HL-60 (cell line): Measurements from ENCODE around the gene CHN2.

Experiments used
- DNase-seq, 2 experiments: peaks; one replicate each; pipeline ENCODE4 v3.0.0-alpha.2; 2010 to 2020; ENCODE audit warnings: low read depth in 1 of 2, low spot score in 1 of 2
- H3K27ac ChIP-seq: fragments of 250-450 bp; sonication (Bioruptor Pico); replicated peaks from 2 replicates; pipeline ENCODE4 v1.5.1; 2020; ENCODE audit warnings: mild to moderate bottlenecking, moderate library complexity
- H3K27me3 ChIP-seq: fragments of 250-450 bp; sonication (Bioruptor Pico); 2 replicates; pipeline ENCODE4 v1.5.1; 2021; ENCODE audit warnings: mild to moderate bottlenecking, moderate library complexity; ENCODE audit not compliant: insufficient read depth, poor library complexity, severe bottlenecking
- H3K4me3 ChIP-seq: replicated peaks from 2 replicates; pipeline ENCODE4 v1.5.1; 2011; ENCODE audit warnings: mild to moderate bottlenecking, control low read depth, low read length; ENCODE audit not compliant: insufficient read depth
- CTCF ChIP-seq: IDR thresholded peaks from one replicate; pipeline ENCODE4 v1.5.1; 2011; ENCODE audit warnings: low read length, control low read depth, inconsistent platforms; ENCODE audit not compliant: insufficient read depth
- GABPA ChIP-seq: IDR thresholded peaks from 2 replicates; pipeline ENCODE4 v1.6.1; 2012; ENCODE audit warnings: low read depth
- POLR2AphosphoS5 ChIP-seq: IDR thresholded peaks from 2 replicates; pipeline ENCODE4 v1.6.1; 2012; ENCODE audit warnings: low read depth
- REST ChIP-seq: IDR thresholded peaks from 2 replicates; pipeline ENCODE4 v1.6.1; 2012; ENCODE audit warnings: low read depth; ENCODE audit not compliant: insufficient replicate concordance
- SPI1 ChIP-seq: IDR thresholded peaks from 2 replicates; pipeline ENCODE4 v1.6.1; 2012; ENCODE audit warnings: low read depth, mild to moderate bottlenecking, borderline replicate concordance

CHN2 gene

GRCh38 chr7:29285861-29286260 lies 91.3 kb downstream of the CHN2 start:
- H3K4me3 ChIP-seq = no peak overlapping the region
- TF ChIP-seq POLR2AphosphoS5 (no peak), GABPA (no peak), CTCF (no peak), SPI1 (no peak)

GRCh38 chr7:29287366-29287765 lies 92.8 kb downstream of the CHN2 start:
- no peak for TF ChIP-seq SPI1
- no peak for TF ChIP-seq POLR2AphosphoS5
- no peak for TF ChIP-seq CTCF
- TF ChIP-seq GABPA = no peak
- no peak for TF ChIP-seq REST
- Histone ChIP-seq H3K4me3 (no peak overlapping the region), H3K27ac (no peak overlapping the region), H3K27me3 (no peaks in the 10 kb centered on the region)
- no peak for DNase-seq

More at GRCh38 chr7:29285861-29286260, 91.3 kb downstream of the CHN2 start:
- no peak for DNase-seq
- H3K27ac ChIP-seq = peak overlapping the region; percentile 41
- no peaks in the 10 kb centered on the region for H3K27me3 ChIP-seq

GRCh38 chr7:29288181-29289091 lies 93.9 kb downstream of the CHN2 start:
- DNase-seq = no peak
- H3K27ac ChIP-seq = no peak overlapping the region; the same call in none of the 2 replicates
- no peak overlapping the region for H3K4me3 ChIP-seq
- TF ChIP-seq CTCF = no peak
- TF ChIP-seq POLR2AphosphoS5 = no peak
- no peak for TF ChIP-seq SPI1
- no peak for TF ChIP-seq GABPA
- no peak for TF ChIP-seq REST
- no peaks in the 10 kb centered on the region for H3K27me3 ChIP-seq
